GM18508 (cell line): Measurements from ENCODE around the gene SHOX.
"Not testable (repeated sequence)": the region's sequence is repeated elsewhere in the genome, so short reads cannot be mapped to it uniquely, and the experiment has no call there.

Experiments
- ATAC-seq: cut with Tn5 transposase; IDR thresholded peaks from one replicate; pipeline ENCODE4 v1.9.1; 2021; ENCODE audit warnings: moderate number of reproducible peaks; ENCODE audit not compliant: insufficient read depth, unreplicated experiment

The SHOX gene

GRCh38 chrX:630612-631496 lies at the start of gene SHOX:
Gene SHOX, plus strand, starts transcription at chrX:630791. Its CDS starts 107 bp downstream, at chrX:630898.
- ATAC-seq = no peak

GRCh38 chrX:581066-581465 lies 49.5 kb upstream of the SHOX start:
- ATAC-seq = no peak

GRCh38 chrX:581720-582298 lies 48.8 kb upstream of the SHOX start:
- ATAC-seq = no peak

DNA sequence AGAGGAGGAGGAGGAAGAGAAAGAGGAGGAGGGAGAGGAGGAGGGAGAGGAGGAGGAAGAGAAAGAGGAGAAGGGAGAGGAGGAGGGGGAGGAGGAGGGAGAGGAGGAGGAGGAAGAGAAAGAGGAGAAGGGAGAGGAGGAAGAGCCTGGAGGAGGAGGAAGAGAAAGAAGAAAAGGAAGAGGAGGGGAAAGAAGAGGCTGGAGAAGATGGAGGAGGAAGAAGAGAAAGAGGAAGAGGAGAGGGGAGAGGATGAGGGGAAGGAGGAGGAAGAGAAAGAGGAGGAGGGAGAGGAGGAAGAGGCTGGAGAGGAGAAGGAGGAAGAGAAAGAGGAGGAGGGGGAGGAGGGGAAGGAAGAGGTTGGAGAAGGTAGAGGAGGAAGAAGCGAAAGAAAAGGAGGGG lies 46.0 kb upstream of the SHOX start:
- ATAC-seq = no peak

- no peak for ATAC-seq
These were observed 45.3 kb upstream of the SHOX start for GRCh38 chrX:585115-585808.

DNA sequence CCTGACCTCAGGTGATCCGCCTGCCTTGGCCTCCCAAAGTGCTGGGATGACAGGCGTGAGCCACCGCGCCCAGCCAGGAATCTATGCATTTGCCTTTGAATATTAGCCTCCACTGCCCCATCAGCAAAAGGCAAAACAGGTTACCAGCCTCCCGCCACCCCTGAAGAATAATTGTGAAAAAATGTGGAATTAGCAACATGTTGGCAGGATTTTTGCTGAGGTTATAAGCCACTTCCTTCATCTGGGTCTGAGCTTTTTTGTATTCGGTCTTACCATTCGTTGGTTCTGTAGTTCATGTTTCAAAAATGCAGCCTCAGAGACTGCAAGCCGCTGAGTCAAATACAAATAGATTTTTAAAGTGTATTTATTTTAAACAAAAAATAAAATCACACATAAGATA lies 44.2 kb upstream of the SHOX start:
- no peak for ATAC-seq

- not testable (repeated sequence) for ATAC-seq
These were observed 41.3 kb upstream of the SHOX start for GRCh38 chrX:589261-589660.

GRCh38 chrX:590693-591404 lies 39.7 kb upstream of the SHOX start:
- no peak for ATAC-seq

DNA sequence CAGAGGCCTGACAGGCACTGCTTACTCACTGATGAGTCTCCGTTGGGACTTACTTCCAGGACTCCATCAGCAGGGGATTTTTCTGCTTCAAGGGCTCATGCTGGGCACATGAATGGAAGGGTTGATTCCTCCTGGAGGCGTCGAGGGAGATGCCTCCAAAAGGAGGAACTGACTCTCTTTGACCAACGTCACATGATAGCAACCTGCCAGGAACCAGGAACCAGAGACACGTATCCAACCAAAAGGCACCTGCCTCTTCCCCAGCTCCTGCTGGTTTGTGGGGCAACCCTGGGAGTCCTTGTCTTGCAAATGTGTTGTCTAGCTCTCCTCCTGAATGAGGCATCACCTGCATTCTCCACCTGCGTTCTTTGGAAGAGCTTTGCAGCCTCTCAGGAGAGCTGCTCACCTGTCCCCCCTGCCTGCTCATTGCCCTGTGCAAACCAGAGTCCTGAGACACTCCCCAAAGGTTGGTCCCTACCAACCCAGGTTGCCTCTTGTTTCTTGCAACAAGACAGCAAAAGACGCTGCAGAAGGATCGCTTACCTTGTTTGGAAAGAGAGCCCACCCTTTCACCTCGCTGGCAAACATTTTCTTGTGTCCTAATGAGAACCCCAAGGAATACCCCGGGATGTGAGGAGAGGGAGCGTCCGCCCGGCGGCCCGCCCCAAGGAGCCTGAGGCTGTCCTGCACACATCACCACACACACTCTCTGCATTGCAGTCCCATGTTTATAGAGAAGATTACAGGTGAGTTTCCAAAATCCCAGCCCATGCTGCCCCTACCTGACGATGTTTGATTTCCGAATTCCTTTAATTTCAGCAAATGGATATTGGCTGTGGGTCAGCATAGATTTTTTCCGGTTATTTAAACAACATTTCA lies 30.5 kb upstream of the SHOX start:
- no peak for ATAC-seq

GRCh38 chrX:603029-603428 lies 27.6 kb upstream of the SHOX start:
- ATAC-seq = not testable (repeated sequence)

GRCh38 chrX:604616-605015 lies 26.0 kb upstream of the SHOX start:
- not testable (repeated sequence) for ATAC-seq

- ATAC-seq = not testable (repeated sequence)
These were observed 22.5 kb upstream of the SHOX start for GRCh38 chrX:608088-608487.

DNA sequence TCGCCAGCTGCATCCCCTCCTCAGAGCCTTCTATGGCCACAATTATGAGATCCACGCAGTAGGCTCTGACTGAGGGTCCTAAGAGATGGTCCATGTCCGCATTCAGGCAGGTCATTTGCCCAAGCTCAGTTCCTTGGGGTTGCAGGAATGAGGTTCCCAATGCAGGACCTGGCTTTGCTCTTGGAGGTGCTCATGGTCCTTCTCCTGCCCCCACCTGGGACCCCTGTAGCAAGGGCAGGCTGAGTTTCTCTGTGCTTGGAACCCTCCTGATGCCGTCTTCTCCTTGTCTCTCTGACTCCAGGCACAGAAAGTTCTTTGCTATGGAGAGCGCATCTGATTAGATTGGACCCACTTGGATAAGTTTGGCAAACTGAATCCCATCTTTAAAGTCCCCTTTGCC lies 16.5 kb upstream of the SHOX start:
- no peak for ATAC-seq

- ATAC-seq = no peak
These were observed 13.2 kb upstream of the SHOX start for GRCh38 chrX:617401-617800.

GRCh38 chrX:617891-618290 lies 12.7 kb upstream of the SHOX start:
- no peak for ATAC-seq

- not testable (repeated sequence) for ATAC-seq
These were observed 12.3 kb upstream of the SHOX start for GRCh38 chrX:618304-618703.

- ATAC-seq = no peak
These were observed 11.7 kb upstream of the SHOX start for GRCh38 chrX:618761-619450.

GRCh38 chrX:619451-619811 lies 11.2 kb upstream of the SHOX start:
- ATAC-seq = no peak
